ENCODE data around the gene CD300LF. TPM values are rescaled to one million over a fixed set of nuclear protein-coding genes. Genes with fewer than 3 reads are reported as not detected.

CD300LF gene
- polyA plus RNA-seq, 1 donor (not counting 4 experiments of a cell fraction or from before 2014, with no cell fraction given) = not detected

- Histone ChIP-seq H3K27ac (ENCODE audit: control insufficient read depth, insufficient read depth, low read length) (no peak overlapping the region), H3K9ac (ENCODE audit: control insufficient read depth, extremely low read depth, insufficient read depth, low read length) (no peak overlapping the region), H3K36me3 (ENCODE audit: control insufficient read depth in 2 of 2, extremely low read depth in 1 of 2, insufficient read depth in 2 of 2, low read length in 2 of 2) (no peaks in the 10 kb centered on the region), H3K9me3 (ENCODE audit: control insufficient read depth, low read depth, low read length) (no peaks in the 10 kb centered on the region), H3K27me3 (ENCODE audit: control insufficient read depth, extremely low read depth, insufficient read depth, low read length) (peaks cover 20% of the 10 kb centered on the region), H2AFZ (ENCODE audit: control insufficient read depth, low read length) (no peak overlapping the region), H3K79me2 (ENCODE audit: control insufficient read depth, insufficient read depth, low read length) (no peaks in the 10 kb centered on the region), H3K4me2 (ENCODE audit: control insufficient read depth, extremely low read depth, insufficient read depth, low read depth, low read length) (no peak overlapping the region), H3K4me3 (ENCODE audit: control insufficient read depth in 2 of 3, extremely low read depth in 1 of 3, insufficient read depth in 2 of 3, low read depth in 1 of 3, low read length in 3 of 3) (no peak overlapping the region), H4K20me1 (ENCODE audit: control insufficient read depth, extremely low read depth, insufficient read depth, low read length) (peaks cover 2% of the 10 kb centered on the region), H3K9me1 (ENCODE audit: control insufficient read depth, extremely low read depth, insufficient read depth, low read length) (no peaks in the 10 kb centered on the region), H3K4me1 (ENCODE audit: control insufficient read depth, extremely low read depth, insufficient read depth, low read length) (peaks cover 4% of the 10 kb centered on the region)
- TF ChIP-seq CTCF (optimal IDR thresholded peaks at IDR 0.05 in 1 of 3, IDR thresholded peaks at IDR 0.05 in 1 of 3, conservative IDR thresholded peaks at IDR 0.05 in 1 of 3; ENCODE audit: extremely low read depth in 1 of 3, insufficient read depth in 2 of 3, low read length in 3 of 3) (no peak), EZH2 (IDR thresholded peaks at IDR 0.05; ENCODE audit: low read length) (no peak)
- DNase-seq (ENCODE audit: low read depth, low spot score) (no peak), FAIRE-seq (no peak)
- dilution Hi-C loops (cut with MboI; ENCODE audit: extremely low pct_ligation_motif_present, low sequenced_read_pairs) = no loop called here
Observed at GRCh38 chr17:74742978-74743545, 30.3 kb upstream of the CD300LF start.

GRCh38 chr17:74742153-74742515 is 29.4 kb upstream of the CD300LF start:
- Histone ChIP-seq H2AFZ (ENCODE audit: control insufficient read depth, low read length) (no peak overlapping the region), H3K27ac (ENCODE audit: control insufficient read depth, insufficient read depth, low read length) (no peak overlapping the region), H3K27me3 (ENCODE audit: control insufficient read depth, extremely low read depth, insufficient read depth, low read length) (peaks cover 30% of the 10 kb centered on the region), H3K9me1 (ENCODE audit: control insufficient read depth, extremely low read depth, insufficient read depth, low read length) (no peaks in the 10 kb centered on the region), H3K4me3 (ENCODE audit: control insufficient read depth in 2 of 3, extremely low read depth in 1 of 3, insufficient read depth in 2 of 3, low read depth in 1 of 3, low read length in 3 of 3) (no peak overlapping the region), H3K4me2 (ENCODE audit: control insufficient read depth, extremely low read depth, insufficient read depth, low read depth, low read length) (no peak overlapping the region), H3K4me1 (ENCODE audit: control insufficient read depth, extremely low read depth, insufficient read depth, low read length) (peaks cover 6% of the 10 kb centered on the region), H3K9me3 (ENCODE audit: control insufficient read depth, low read depth, low read length) (no peaks in the 10 kb centered on the region), H3K79me2 (ENCODE audit: control insufficient read depth, insufficient read depth, low read length) (no peaks in the 10 kb centered on the region), H4K20me1 (ENCODE audit: control insufficient read depth, extremely low read depth, insufficient read depth, low read length) (peaks cover 2% of the 10 kb centered on the region), H3K9ac (ENCODE audit: control insufficient read depth, extremely low read depth, insufficient read depth, low read length) (no peak overlapping the region), H3K36me3 (ENCODE audit: control insufficient read depth in 2 of 2, extremely low read depth in 1 of 2, insufficient read depth in 2 of 2, low read length in 2 of 2) (no peaks in the 10 kb centered on the region)
- no peak for FAIRE-seq
- dilution Hi-C loops (cut with MboI; ENCODE audit: extremely low pct_ligation_motif_present, low sequenced_read_pairs) = no loop called here
- TF ChIP-seq CTCF (optimal IDR thresholded peaks at IDR 0.05 in 1 of 3, IDR thresholded peaks at IDR 0.05 in 1 of 3, conservative IDR thresholded peaks at IDR 0.05 in 1 of 3; ENCODE audit: extremely low read depth in 1 of 3, insufficient read depth in 2 of 3, low read length in 3 of 3) = no peak
- TF ChIP-seq EZH2 (IDR thresholded peaks at IDR 0.05; ENCODE audit: low read length) = no peak
- DNase-seq (ENCODE audit: low read depth, low spot score) = no peak

All from keratinocyte (primary cell).